Heart left ventricle (tissue), 16 donors: ENCODE data around the gene TLL1. TPM values are rescaled to one million over a fixed set of nuclear protein-coding genes. Genes with fewer than 3 reads are reported as not detected.

Source experiments
- ATAC-seq, 4 donors: fragments of 200-7000 bp; cut with Tn5 transposase; one replicate each; pipeline ENCODE4 v1.9.1; 2020 to 2022; ENCODE audit warnings: moderate library complexity in 4 of 4, mild to moderate bottlenecking in 3 of 4, moderate number of reproducible peaks in 1 of 4
- DNase-seq, 5 donors: peaks; one replicate each; pipeline ENCODE4 v3.0.0-alpha.2; 2020
- H3K27ac ChIP-seq, 12 donors: fragments of 200-600 bp; sonication (generic) in 4 of 12; one replicate each; pipeline versions ENCODE4 v1.5.0 to v1.8.0; 2016 to 2022; ENCODE audit warnings: mild to moderate bottlenecking in 2 of 12
- H3K27me3 ChIP-seq, 9 donors: fragments of 200-600 bp; sonication (generic) in 2 of 9; one replicate each; pipeline versions ENCODE4 v1.5.1 to v1.8.0; 2016 to 2022; ENCODE audit warnings: mild to moderate bottlenecking in 3 of 9
- H3K36me3 ChIP-seq, 9 donors: fragments of 200-600 bp; sonication (generic) in 2 of 9; one replicate each; pipeline versions ENCODE4 v1.5.0 to v1.8.0; 2018 to 2022; ENCODE audit warnings: mild to moderate bottlenecking in 2 of 9
- H3K4me1 ChIP-seq, 12 donors: fragments of 200-600 bp; sonication (generic) in 4 of 12; one replicate each; pipeline versions ENCODE4 v1.5.0 to v1.8.0; 2016 to 2022; ENCODE audit warnings: mild to moderate bottlenecking in 3 of 12
- H3K4me3 ChIP-seq, 12 donors: fragments of 200-600 bp; sonication (generic) in 4 of 12; one replicate each; pipeline versions ENCODE4 v1.5.0 to v1.8.0; 2017 to 2022; ENCODE audit warnings: mild to moderate bottlenecking in 9 of 12, moderate library complexity in 4 of 12
- H3K9me3 ChIP-seq, 12 donors: fragments of 200-600 bp; sonication (generic) in 4 of 12; one replicate each; pipeline versions ENCODE4 v1.5.0 to v1.8.0; 2016 to 2022; ENCODE audit warnings: mild to moderate bottlenecking in 1 of 12
- CTCF ChIP-seq, 12 donors: fragments of 200-600 bp; sonication (generic) in 4 of 12; IDR thresholded peaks; one replicate each; pipeline versions ENCODE4 v1.5.0 to v1.8.0; 2018 to 2022; ENCODE audit warnings: antibody characterized with exemption in 12 of 12, mild to moderate bottlenecking in 5 of 12
- POLR2A ChIP-seq, 2 donors: fragments of 450-650 bp; IDR thresholded peaks; one replicate each; pipeline ENCODE4 v1.6.1; 2017; ENCODE audit warnings: antibody characterized with exemption in 2 of 2, mild to moderate bottlenecking in 2 of 2, moderate library complexity in 2 of 2
- WGBS, 4 donors: extraction: QIAGEN DNeasy Blood & Tissue Kit in 2 of 4; methylation state at CpG; one replicate each; pipeline versions ENCODE4 v1.1.5 to v1.1.7; 2013 to 2018; 5-methylcytosine and 5-hydroxymethylcytosine counted together
- intact Hi-C, 10 donors: fragments of 100-400 bp; cut with DNase I; formaldehyde crosslinking; loops; one replicate each; pipeline versions ENCODE4 v1.11.1 to v1.14.2; 2022
- polyA plus RNA-seq, 2 donors: library from polyadenylated mRNA; stranded (reverse); fragments of 200-250 nt; gene quantifications; one replicate each; pipeline ENCODE4 v1.2.3, GENCODE V29; 2013
- total RNA-seq, 9 donors: library from RNA; depleted of rRNA in 2 of 9; stranded (reverse); fragments of >200 nt in 2 of 9; fragmentation: NEBNext Ultra II Directional in 3 of 9; extraction: Animal tissue kit (Norgen Biotek cat#: 25700) in 3 of 9; gene quantifications; one replicate each; pipeline versions ENCODE4 v1.1.0 to v1.2.4, GENCODE V29; 2016 to 2023
- donor health status: ischemic (EF 13 %, LVEDD 7.1; RV severe dilation, severe dysfunction).
- donor health status: healthy with polysubstance abuse.
- donor health status: DM: no; HTN: yes; CAD: no.
- donor health status: DM: no; HTN: no; CAD: no.
- donor health status: ischemic (EF 25% LVEDD 6.9; RV normal size, moderate dysfunction).
- donor health status: ischemic (EF 25% LVEDD 5.7; RV mildly dilated, moderate dysfunction).
- donor health status: healthy.
- donor health status: DM: yes; HTN: yes; CAD: no.
- donor health status: ischemic (EF 35%, LVEDD 5.7; RV mildly dilated, moderate dysfunction).
- donor health status: nonischemic (EF 11% LVEDD 7.7; RV severe dilation, severe dysfunction).
- donor health status: DM: yes; HTN: yes; CAD: no.
- donor health status: PGD.
- donor health status: ischemic (EF 29% LVEDD 5.4; RV normal size, mild dysfunction).
- donor health status: nonischemic (EF 23%, LVEDD 6.1; RV moderate dilation, normal function).

Gene TLL1
- total and polyA plus RNA-seq, 11 donors: 0.08 to 4.5 (median 1.2) TPM

GRCh38 chr4:166003811-166004210 lies 130.8 kb downstream of the TLL1 start:
- ATAC-seq (no peak), DNase-seq (no peak)
- intact Hi-C loops: no loop called here
- no peak for TF ChIP-seq POLR2A (IDR thresholded peaks at IDR 0.05)
- no peak for TF ChIP-seq CTCF (IDR thresholded peaks at IDR 0.05)
- Histone ChIP-seq H3K36me3 (no peaks in the 10 kb centered on the region), H3K4me3 (no peak overlapping the region), H3K27me3 (no peaks in the 10 kb centered on the region), H3K9me3 (no peaks in the 10 kb centered on the region), H3K4me1 (no peaks in the 10 kb centered on the region), H3K27ac (no peak overlapping the region)
- 87 to 94% (median 91%) methylated on average over 2 of the region's 2 CpGs for WGBS, 4 donors

- H3K4me1 ChIP-seq: no peaks in the 10 kb centered on the region
- TF ChIP-seq CTCF (IDR thresholded peaks at IDR 0.05) (no peak), POLR2A (IDR thresholded peaks at IDR 0.05) (no peak)
- intact Hi-C loops: no loop called here
- peaks cover 0 to 9% (median 2%) of the 10 kb centered on the region in 12 donors for H3K9me3 ChIP-seq
- no peaks in the 10 kb centered on the region for H3K36me3 ChIP-seq
- DNase-seq: no peak
- no peaks in the 10 kb centered on the region for H3K27me3 ChIP-seq
- ATAC-seq: no peak
- WGBS, 4 donors: 88 to 96% (median 92%) methylated on average over 2 of the region's 2 CpGs
- H3K4me3 ChIP-seq: no peak overlapping the region
- no peak overlapping the region for H3K27ac ChIP-seq
Observed at GRCh38 chr4:166006217-166006616, 133.2 kb downstream of the TLL1 start.

GRCh38 chr4:166008510-166008909 lies 135.5 kb downstream of the TLL1 start:
- DNase-seq: no peak
- WGBS, 4 donors: 73 to 80% (median 76%) methylated on average over 1 of the region's 1 CpG

More at GRCh38 chr4:166008510-166008909, 135.5 kb downstream of the TLL1 start:
- intact Hi-C loops: no loop called here
- H3K4me3 ChIP-seq: no peak overlapping the region
- H3K4me1 ChIP-seq: no peaks in the 10 kb centered on the region
- ATAC-seq: no peak
- TF ChIP-seq CTCF (IDR thresholded peaks at IDR 0.05) (no peak), POLR2A (IDR thresholded peaks at IDR 0.05) (no peak)
- H3K27ac ChIP-seq: no peak overlapping the region
- no peaks in the 10 kb centered on the region for H3K36me3 ChIP-seq
- no peaks in the 10 kb centered on the region for H3K27me3 ChIP-seq
- peaks cover 0 to 11% (median 3%) of the 10 kb centered on the region in 12 donors for H3K9me3 ChIP-seq
